Neuron (in vitro differentiated cells): ENCODE results near the gene CNTN5.

Experiments used
- H2AFZ ChIP-seq: one replicate; pipeline ENCODE4 v1.6.1; 2013; ENCODE audit warnings: low read depth, mild to moderate bottlenecking, inconsistent platforms, low read length, moderate library complexity
- H3K27me3 ChIP-seq: one replicate; pipeline ENCODE4 v1.6.1; 2013; ENCODE audit warnings: low read length; ENCODE audit not compliant: insufficient read depth
- H3K36me3 ChIP-seq: one replicate; pipeline ENCODE4 v1.6.1; 2013; ENCODE audit warnings: low read length; ENCODE audit not compliant: insufficient read depth
- H3K4me1 ChIP-seq: one replicate; pipeline ENCODE4 v1.6.1; 2013; ENCODE audit warnings: low read length; ENCODE audit not compliant: insufficient read depth
- H3K4me3 ChIP-seq: 2 replicates; pipeline ENCODE4 v1.5.1; 2013; ENCODE audit warnings: mild to moderate bottlenecking, low read length, moderate library complexity
- H3K9me3 ChIP-seq: one replicate; pipeline ENCODE4 v1.6.1; 2013; ENCODE audit warnings: low read length

Gene CNTN5

DNA sequence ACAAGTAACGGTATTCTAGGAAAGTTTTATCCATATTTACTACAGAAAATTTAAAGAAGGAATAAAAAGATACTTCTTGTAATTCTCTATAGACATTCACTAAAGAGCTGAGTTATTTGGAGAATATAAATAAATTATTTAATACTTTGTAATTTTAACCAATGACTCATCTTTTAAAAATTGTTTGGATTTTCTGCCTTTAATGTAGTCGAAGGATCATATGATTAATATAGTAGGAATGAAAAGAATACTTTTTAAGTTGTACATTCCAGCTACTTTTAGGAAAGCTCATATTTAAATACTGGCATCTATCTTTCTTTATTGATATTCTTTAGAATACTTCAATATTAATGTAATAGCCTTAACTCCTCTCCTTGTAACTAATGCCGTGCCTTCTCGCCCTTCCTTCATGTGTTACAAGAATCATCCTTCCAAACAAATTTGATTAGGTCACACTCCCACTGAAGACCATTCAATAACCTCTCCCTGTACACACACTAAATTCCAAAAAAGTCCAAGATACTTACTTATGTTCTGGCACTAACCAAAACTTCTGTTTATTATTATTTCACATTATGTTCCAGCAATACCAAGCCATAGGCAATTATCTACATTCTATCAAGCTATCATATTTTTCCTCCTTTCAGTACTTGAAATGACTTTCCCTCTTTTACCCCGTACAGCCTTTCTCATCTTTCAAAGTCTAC, 501.9 kb downstream of the CNTN5 start:
- H3K4me1 ChIP-seq, result no peaks in the 10 kb centered on the region
- no peak overlapping the region for H3K4me3 ChIP-seq
- H3K36me3 ChIP-seq, result no peaks in the 10 kb centered on the region
- no peak overlapping the region for H2AFZ ChIP-seq
- H3K27me3 ChIP-seq, result no peaks in the 10 kb centered on the region
- H3K9me3 ChIP-seq, result no peaks in the 10 kb centered on the region

DNA sequence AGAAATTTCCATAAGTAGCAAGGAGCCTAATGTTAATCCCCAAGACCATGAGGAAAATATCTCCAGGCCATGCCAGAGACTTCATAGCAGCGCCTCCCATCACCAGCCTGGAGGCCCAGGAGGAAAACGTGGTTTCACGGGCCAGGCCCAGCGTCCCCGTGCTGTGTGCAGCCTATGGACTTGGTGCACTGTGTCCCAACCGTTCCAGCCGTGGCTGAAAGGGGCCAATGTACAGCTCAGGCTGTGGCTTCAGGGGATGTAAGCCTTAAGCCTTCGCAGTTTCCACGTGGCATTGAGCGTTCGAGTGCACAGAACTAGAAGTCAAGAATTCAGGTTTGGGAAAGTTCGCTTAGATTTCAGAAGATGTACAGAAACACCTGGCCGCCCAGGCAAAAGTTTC, 510.7 kb downstream of the CNTN5 start:
- H3K9me3 ChIP-seq, result no peaks in the 10 kb centered on the region
- H3K27me3 ChIP-seq, result no peaks in the 10 kb centered on the region
- no peaks in the 10 kb centered on the region for H3K4me1 ChIP-seq
- H2AFZ ChIP-seq, result no peak overlapping the region
- no peaks in the 10 kb centered on the region for H3K36me3 ChIP-seq
- no peak overlapping the region for H3K4me3 ChIP-seq

DNA sequence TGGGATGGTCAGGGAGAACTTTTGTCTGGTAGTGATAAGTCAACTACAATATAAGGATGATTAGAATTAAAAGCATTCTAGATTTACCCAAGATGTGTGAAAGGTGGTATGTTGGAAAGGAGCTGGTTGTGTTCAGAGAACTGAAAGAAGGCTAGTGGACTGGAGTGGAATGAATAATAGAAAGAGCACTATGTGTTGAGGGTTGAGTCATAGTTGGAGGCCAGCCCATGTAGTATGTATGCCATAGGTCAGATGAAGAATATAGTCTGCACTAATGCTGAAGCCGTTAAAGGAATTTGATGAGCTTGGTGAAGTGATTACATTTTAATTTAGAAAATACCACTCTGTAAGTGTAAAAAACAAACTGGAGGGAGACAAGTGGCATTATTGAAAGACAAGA, 514.1 kb downstream of the CNTN5 start:
- H3K4me3 ChIP-seq, result no peak overlapping the region
- H2AFZ ChIP-seq, result no peak overlapping the region
- H3K27me3 ChIP-seq, result no peaks in the 10 kb centered on the region
- H3K4me1 ChIP-seq, result no peaks in the 10 kb centered on the region
- H3K9me3 ChIP-seq, result no peaks in the 10 kb centered on the region
- H3K36me3 ChIP-seq, result no peaks in the 10 kb centered on the region

DNA sequence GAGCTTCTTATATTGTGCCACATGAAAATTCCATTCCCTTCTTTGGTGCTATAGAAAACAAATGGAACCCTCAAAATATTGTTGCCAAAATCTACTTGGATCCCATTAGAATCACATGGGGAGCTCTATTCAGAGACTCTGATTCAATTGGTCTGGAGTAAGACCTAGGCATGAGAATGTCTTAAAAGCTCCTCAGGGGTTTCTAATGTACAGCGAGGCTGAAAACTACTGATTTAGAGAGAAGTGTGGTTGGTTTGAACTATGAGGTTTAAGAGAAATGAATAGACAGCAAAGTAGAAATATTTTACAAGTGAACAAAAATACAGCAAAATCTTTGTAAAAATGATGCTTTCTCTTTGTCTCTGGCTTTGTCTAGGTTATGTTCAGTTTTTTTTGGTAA, 514.7 kb downstream of the CNTN5 start:
- Histone ChIP-seq H3K36me3 (no peaks in the 10 kb centered on the region), H3K9me3 (no peaks in the 10 kb centered on the region), H3K27me3 (no peaks in the 10 kb centered on the region), H2AFZ (no peak overlapping the region), H3K4me3 (no peak overlapping the region), H3K4me1 (no peaks in the 10 kb centered on the region)

DNA sequence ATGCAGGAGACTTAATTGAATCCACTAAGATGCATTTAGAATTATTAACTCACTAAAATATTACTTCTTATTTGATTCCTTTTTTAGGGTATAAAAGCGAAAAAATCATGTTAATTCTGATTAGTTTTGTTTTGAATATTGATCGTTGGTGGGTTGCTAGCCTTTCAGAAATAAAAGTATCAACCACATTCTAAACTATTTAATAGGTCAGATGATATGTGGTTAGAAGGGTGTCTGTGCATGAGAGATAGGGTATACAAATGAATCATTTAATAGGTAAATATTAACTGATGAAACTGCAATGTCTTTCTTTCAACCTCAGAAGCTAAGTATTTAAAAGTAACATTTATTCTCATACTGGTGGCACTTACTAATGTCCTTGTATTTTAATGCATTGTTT, 515.1 kb downstream of the CNTN5 start:
- Histone ChIP-seq H3K4me3 (no peak overlapping the region), H3K9me3 (no peaks in the 10 kb centered on the region), H3K27me3 (no peaks in the 10 kb centered on the region), H2AFZ (no peak overlapping the region), H3K36me3 (no peaks in the 10 kb centered on the region), H3K4me1 (no peaks in the 10 kb centered on the region)

DNA sequence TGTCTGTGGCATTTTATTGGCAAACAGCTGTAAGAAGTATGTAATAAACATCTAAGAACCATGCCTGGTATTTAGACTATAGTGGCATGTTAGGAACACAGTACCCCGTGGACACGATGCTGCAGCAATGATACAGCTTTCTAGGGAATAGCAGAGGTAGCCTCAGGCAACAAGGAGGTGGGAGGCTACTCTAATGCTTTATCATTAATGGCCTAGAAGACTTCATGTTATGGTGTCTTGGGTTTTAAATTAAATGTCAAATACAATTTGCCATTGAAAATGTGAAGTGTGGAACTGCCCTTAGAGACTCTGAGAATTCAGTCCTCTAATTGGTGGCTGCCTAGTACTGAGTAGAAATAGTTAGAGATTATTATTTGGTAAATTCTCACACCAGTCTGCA, 516.9 kb downstream of the CNTN5 start:
- Histone ChIP-seq H3K4me3 (no peak overlapping the region), H3K9me3 (no peaks in the 10 kb centered on the region), H3K4me1 (no peaks in the 10 kb centered on the region), H2AFZ (no peak overlapping the region), H3K27me3 (no peaks in the 10 kb centered on the region), H3K36me3 (no peaks in the 10 kb centered on the region)

DNA sequence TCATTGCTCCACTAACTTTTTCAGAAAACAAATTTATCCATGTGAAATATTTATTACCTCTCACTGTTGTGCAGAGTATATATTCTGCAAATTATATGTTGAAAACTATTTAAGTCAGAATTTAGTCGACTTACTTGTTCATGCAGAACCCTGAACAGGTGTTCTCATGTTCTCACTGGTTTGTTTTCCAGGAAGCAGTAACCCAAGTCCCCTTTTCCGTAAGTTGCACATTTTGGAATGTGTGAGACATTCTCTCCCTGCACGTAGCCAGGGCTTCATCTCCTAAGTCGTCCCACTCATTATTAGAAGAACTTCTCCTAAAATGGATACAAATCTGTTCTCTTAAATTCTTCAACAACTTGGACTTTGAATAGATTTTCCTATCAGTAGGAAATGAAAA, 524.9 kb downstream of the CNTN5 start:
- Histone ChIP-seq H2AFZ (no peak overlapping the region), H3K27me3 (no peaks in the 10 kb centered on the region), H3K4me1 (no peaks in the 10 kb centered on the region), H3K9me3 (no peaks in the 10 kb centered on the region), H3K4me3 (no peak overlapping the region), H3K36me3 (no peaks in the 10 kb centered on the region)

DNA sequence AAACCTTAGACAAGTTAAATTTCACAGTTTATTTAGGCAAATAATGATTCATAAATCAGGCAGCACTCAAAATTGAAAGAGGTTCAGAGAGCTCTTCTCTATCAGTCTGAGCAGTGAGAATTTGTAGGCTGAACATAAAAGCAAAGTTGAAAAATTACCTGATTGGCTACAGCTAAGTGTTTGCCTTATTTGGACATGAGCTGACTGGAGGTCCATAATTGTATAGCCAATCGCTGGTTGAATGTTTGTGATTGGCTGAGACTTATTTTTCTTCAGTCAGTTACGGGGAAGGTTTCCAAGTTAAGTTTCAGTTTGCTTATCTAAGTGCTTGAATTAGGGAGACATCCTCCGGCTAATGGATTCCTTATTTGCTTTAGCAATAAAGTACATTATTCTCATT, 527.5 kb downstream of the CNTN5 start:
- H3K4me1 ChIP-seq, result no peaks in the 10 kb centered on the region
- no peaks in the 10 kb centered on the region for H3K9me3 ChIP-seq
- no peak overlapping the region for H3K4me3 ChIP-seq
- H2AFZ ChIP-seq, result no peak overlapping the region
- H3K36me3 ChIP-seq, result no peaks in the 10 kb centered on the region
- no peaks in the 10 kb centered on the region for H3K27me3 ChIP-seq

DNA sequence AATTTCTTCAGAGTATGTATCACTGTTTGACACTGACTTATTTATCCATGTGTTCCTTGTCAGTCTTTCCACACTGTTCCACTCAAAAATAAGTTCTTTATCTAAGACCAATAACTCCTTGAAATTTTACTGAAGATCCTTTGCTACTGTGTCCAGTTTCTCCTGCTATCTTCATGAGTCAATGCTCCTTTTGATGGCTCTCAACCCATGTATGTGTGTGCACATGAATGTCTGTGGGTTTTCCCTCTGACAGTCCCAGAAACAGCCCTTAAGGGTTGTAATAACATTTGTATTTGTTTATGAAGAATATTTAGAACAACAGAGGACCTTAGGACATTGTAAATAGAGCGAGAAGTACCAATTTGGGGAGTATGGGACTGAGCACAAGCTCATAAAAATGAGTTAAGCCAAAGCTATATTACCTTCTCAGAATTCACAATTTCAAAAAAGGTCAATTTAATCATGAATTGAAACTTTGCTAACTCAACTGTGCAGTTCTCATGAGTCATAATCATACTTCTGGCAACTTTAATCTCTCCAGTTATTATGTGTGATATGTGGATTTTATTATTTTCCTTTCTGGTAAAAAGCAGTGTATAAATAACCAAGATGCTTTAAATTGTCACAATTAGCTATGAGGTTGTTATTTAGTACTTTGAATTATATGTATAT, 533.6 kb downstream of the CNTN5 start:
- H3K36me3 ChIP-seq, result no peaks in the 10 kb centered on the region
- no peak overlapping the region for H3K4me3 ChIP-seq
- H3K27me3 ChIP-seq, result no peaks in the 10 kb centered on the region
- H3K4me1 ChIP-seq, result no peaks in the 10 kb centered on the region
- H2AFZ ChIP-seq, result no peak overlapping the region
- no peaks in the 10 kb centered on the region for H3K9me3 ChIP-seq

DNA sequence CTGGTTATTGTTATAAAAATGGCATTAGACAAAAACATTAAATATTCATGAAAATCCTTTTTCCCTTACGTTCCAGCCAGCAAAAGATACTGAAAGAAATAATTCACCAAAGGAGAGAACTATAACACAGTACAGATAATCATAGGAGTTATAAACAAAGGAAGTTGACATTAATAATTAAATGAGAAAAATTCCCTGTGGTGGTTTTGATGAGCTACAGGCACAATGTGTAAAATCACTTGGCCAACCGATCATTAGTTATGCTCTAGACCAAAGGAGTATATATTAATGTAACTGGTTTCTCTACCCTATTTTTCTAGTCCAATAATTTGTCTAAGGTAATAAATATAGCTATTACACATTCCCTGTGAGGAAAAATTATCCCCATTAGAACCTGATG, 534.7 kb downstream of the CNTN5 start:
- Histone ChIP-seq H2AFZ (no peak overlapping the region), H3K36me3 (no peaks in the 10 kb centered on the region), H3K4me3 (no peak overlapping the region), H3K27me3 (no peaks in the 10 kb centered on the region), H3K9me3 (no peaks in the 10 kb centered on the region), H3K4me1 (no peaks in the 10 kb centered on the region)

DNA sequence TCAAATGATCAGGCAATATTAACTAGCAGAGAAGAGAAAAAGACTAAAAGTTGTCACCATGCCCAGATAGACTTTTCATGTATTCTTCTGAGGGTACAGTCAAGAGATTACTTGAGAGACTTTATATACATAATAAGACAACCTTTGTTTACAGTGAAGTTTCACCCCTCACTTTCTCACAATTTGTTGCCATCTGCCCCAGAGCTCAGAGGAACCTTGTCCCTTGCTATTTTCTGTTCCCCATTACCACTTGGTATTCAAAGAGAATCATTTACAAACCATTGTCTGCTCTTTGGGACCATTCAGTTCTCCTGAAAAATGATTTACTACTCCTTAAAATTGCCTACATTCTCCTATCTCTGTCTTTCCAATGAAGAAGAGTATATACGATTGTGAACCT, 544.6 kb downstream of the CNTN5 start:
- Histone ChIP-seq H3K4me3 (no peak overlapping the region), H3K27me3 (no peaks in the 10 kb centered on the region), H3K4me1 (no peaks in the 10 kb centered on the region), H3K9me3 (no peaks in the 10 kb centered on the region), H3K36me3 (no peaks in the 10 kb centered on the region), H2AFZ (no peak overlapping the region)

DNA sequence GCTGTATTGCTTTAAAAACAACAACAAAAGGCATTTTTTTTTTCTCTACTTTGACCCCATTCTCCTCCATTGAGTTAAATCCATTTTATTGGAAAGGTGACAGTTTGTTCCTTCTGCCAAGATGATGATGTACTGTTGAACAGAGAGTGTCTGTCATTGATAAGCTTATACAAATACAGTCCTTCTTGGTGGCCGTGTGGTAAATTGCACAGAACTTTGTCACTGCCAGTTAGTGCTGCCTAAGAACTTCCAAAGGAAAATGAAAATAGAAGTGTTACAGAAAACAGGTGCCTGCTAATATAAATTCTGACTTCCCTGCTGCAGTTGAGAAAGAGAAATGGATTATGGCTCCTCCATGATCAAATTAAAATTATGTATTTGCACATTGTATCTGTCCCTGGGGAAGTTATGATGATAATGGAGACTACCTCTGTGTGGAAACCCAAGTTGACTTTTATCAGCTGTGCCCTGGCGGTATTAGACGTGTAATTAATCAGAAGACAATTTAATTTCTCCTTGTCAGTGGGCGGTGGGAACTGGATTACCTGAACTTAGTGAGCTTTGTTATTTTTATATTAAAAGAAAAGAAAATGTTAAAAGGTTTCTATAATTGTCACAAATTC, 546.7 kb downstream of the CNTN5 start:
- H3K9me3 ChIP-seq, result no peaks in the 10 kb centered on the region
- H3K4me3 ChIP-seq, result no peak overlapping the region
- no peaks in the 10 kb centered on the region for H3K27me3 ChIP-seq
- no peaks in the 10 kb centered on the region for H3K4me1 ChIP-seq
- no peaks in the 10 kb centered on the region for H3K36me3 ChIP-seq
- H2AFZ ChIP-seq, result no peak overlapping the region

DNA sequence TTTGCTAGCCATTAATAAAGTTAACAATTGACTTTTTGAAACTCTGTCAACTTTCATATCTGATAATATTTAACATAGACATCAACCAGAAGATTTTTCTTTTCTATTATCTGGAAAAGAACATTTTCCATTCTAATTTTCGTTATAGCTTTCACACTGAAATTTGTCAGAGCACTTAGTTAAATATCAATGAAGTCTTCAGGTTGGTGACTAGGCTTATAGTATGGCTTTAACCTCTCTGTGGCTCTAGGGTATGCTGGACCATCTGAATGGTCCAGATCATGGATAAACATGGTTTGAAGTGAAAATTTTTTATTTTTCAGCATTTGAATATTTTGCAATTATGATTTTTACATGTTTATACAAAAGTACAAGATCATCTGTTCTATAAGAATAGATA, 548.1 kb downstream of the CNTN5 start:
- H2AFZ ChIP-seq, result no peak overlapping the region
- H3K4me3 ChIP-seq, result no peak overlapping the region
- no peaks in the 10 kb centered on the region for H3K27me3 ChIP-seq
- no peaks in the 10 kb centered on the region for H3K4me1 ChIP-seq
- H3K36me3 ChIP-seq, result no peaks in the 10 kb centered on the region
- no peaks in the 10 kb centered on the region for H3K9me3 ChIP-seq
